H9 (cell line): ENCODE data around the gene HDAC5. TPM values are rescaled to one million over a fixed set of nuclear protein-coding genes. Genes with fewer than 3 reads are reported as not detected.

Experiments
- DNase-seq: peaks from one replicate; pipeline ENCODE4 v3.0.0-alpha.2; 2017
- H2AFZ ChIP-seq: one replicate; pipeline ENCODE4 v1.6.1; 2013; ENCODE audit warnings: mild to moderate bottlenecking, low read length, control low read depth, moderate library complexity
- H2AK5ac ChIP-seq: 2 replicates; pipeline ENCODE4 v1.6.1; 2013; ENCODE audit warnings: low read length, control low read depth, mixed read lengths; ENCODE audit not compliant: insufficient read length
- H2BK120ac ChIP-seq: one replicate; pipeline ENCODE4 v1.6.1; 2013; ENCODE audit warnings: low read depth, mild to moderate bottlenecking, low read length, control low read depth, inconsistent platforms; ENCODE audit not compliant: poor library complexity, severe bottlenecking
- H2BK12ac ChIP-seq: 2 replicates; pipeline ENCODE4 v1.6.1; 2013; ENCODE audit warnings: low read length, control low read depth, mixed read lengths, low read depth; ENCODE audit not compliant: insufficient read length
- H2BK15ac ChIP-seq: 2 replicates; pipeline ENCODE4 v1.6.1; 2013; ENCODE audit warnings: low read depth, low read length, control low read depth
- H2BK20ac ChIP-seq: one replicate; pipeline ENCODE4 v1.6.1; 2013; ENCODE audit warnings: low read depth, mild to moderate bottlenecking, low read length, control low read depth, inconsistent platforms; ENCODE audit not compliant: poor library complexity, severe bottlenecking
- H2BK5ac ChIP-seq: 2 replicates; pipeline ENCODE4 v1.6.1; 2013; ENCODE audit warnings: low read length, control low read depth, mixed read lengths; ENCODE audit not compliant: insufficient read length
- H3K14ac ChIP-seq: 2 replicates; pipeline ENCODE4 v1.6.1; 2013; ENCODE audit warnings: low read length, control low read depth; ENCODE audit not compliant: insufficient read depth
- H3K18ac ChIP-seq: 2 replicates; pipeline ENCODE4 v1.6.1; 2013; ENCODE audit warnings: low read depth, mild to moderate bottlenecking, mixed read lengths, low read length, control low read depth; ENCODE audit not compliant: insufficient read length
- H3K23ac ChIP-seq: 2 replicates; pipeline ENCODE4 v1.6.1; 2013; ENCODE audit warnings: low read length, control low read depth, mixed read lengths, low read depth; ENCODE audit not compliant: insufficient read length
- H3K23me2 ChIP-seq: 2 replicates; pipeline ENCODE4 v1.6.1; 2013; ENCODE audit warnings: low read depth, mild to moderate bottlenecking, mixed read lengths, low read length, control low read depth; ENCODE audit not compliant: insufficient read length, poor library complexity, severe bottlenecking
- H3K27ac ChIP-seq: 2 replicates; pipeline ENCODE4 v1.5.1; 2013; ENCODE audit warnings: low read length, control low read depth, mixed read lengths, low read depth; ENCODE audit not compliant: insufficient read length
- H3K27me3 ChIP-seq: 2 replicates; pipeline ENCODE4 v1.6.1; 2013; ENCODE audit warnings: low read length, control low read depth, inconsistent platforms; ENCODE audit not compliant: insufficient read depth
- H3K4ac ChIP-seq: 2 replicates; pipeline ENCODE4 v1.6.1; 2013; ENCODE audit warnings: low read depth, mild to moderate bottlenecking, control low read depth, inconsistent platforms, low read length, moderate library complexity
- H3K4me1 ChIP-seq: 2 replicates; pipeline ENCODE4 v1.6.1; 2013; ENCODE audit warnings: low read length, control low read depth, inconsistent platforms; ENCODE audit not compliant: insufficient read depth
- H3K4me2 ChIP-seq: 2 replicates; pipeline ENCODE4 v1.6.1; 2013; ENCODE audit warnings: low read length, control low read depth, mixed read lengths; ENCODE audit not compliant: insufficient read length, insufficient read depth
- H3K56ac ChIP-seq: 2 replicates; pipeline ENCODE4 v1.6.1; 2013; ENCODE audit warnings: low read depth, mild to moderate bottlenecking, mixed read lengths, low read length, control low read depth; ENCODE audit not compliant: insufficient read length
- H3K79me1 ChIP-seq: 2 replicates; pipeline ENCODE4 v1.6.1; 2013; ENCODE audit warnings: low read depth, mild to moderate bottlenecking, moderate library complexity, low read length, control low read depth, inconsistent platforms; ENCODE audit not compliant: insufficient read depth, poor library complexity, severe bottlenecking
- H3K79me2 ChIP-seq: 2 replicates; pipeline ENCODE4 v1.6.1; 2013; ENCODE audit warnings: low read length, control low read depth, inconsistent platforms; ENCODE audit not compliant: insufficient read depth
- H3K9ac ChIP-seq: 2 replicates; pipeline ENCODE4 v1.6.1; 2013; ENCODE audit warnings: low read length, control low read depth, mixed read lengths; ENCODE audit not compliant: insufficient read length; ENCODE audit errors: extremely low read depth
- H3K9me3 ChIP-seq: one replicate; pipeline ENCODE4 v1.6.1; 2013; ENCODE audit warnings: low read depth, low read length, inconsistent platforms; ENCODE audit not compliant: control insufficient read depth
- H3T11ph ChIP-seq: one replicate; pipeline ENCODE4 v1.6.1; 2013; ENCODE audit warnings: mild to moderate bottlenecking, low read length, control low read depth, inconsistent platforms
- H4K20me1 ChIP-seq: one replicate; pipeline ENCODE4 v1.6.1; 2013; ENCODE audit not compliant: control insufficient read depth, insufficient read length, insufficient read depth
- H4K5ac ChIP-seq: 2 replicates; pipeline ENCODE4 v1.6.1; 2013; ENCODE audit warnings: low read depth, mild to moderate bottlenecking, mixed read lengths, low read length, control low read depth; ENCODE audit not compliant: insufficient read length
- H4K8ac ChIP-seq: replicated peaks from 2 replicates; pipeline ENCODE4 v1.6.1; 2013; ENCODE audit warnings: low read length, control low read depth, mixed read lengths, low read depth; ENCODE audit not compliant: insufficient read length
- H4K91ac ChIP-seq: 2 replicates; pipeline ENCODE4 v1.6.1; 2013; ENCODE audit warnings: low read depth, mild to moderate bottlenecking, moderate library complexity, mixed read lengths, low read length, control low read depth; ENCODE audit not compliant: insufficient read length
- H3K27ac Mint-ChIP-seq, 3 experiments: 2 replicates in 2 of 3; 3 replicates in 1 of 3; pipeline ENCODE4 v1.8.0; 2020 to 2021; ENCODE audit warnings: mixed read lengths in 3 of 3, mild to moderate bottlenecking in 1 of 3, moderate library complexity in 1 of 3
- H3K27me3 Mint-ChIP-seq: 2 replicates; pipeline ENCODE4 v1.8.0; 2021; ENCODE audit warnings: low read depth, mild to moderate bottlenecking, moderate library complexity, mixed read lengths
- H3K36me3 Mint-ChIP-seq, 3 experiments: 2 replicates in 2 of 3; 3 replicates in 1 of 3; pipeline ENCODE4 v1.8.0; 2020 to 2021; ENCODE audit warnings: low read depth in 3 of 3, mixed read lengths in 3 of 3; ENCODE audit not compliant: insufficient read depth in 1 of 3
- H3K4me1 Mint-ChIP-seq, 2 experiments: 2 replicates each; pipeline ENCODE4 v1.8.0; 2020; ENCODE audit warnings: mixed read lengths in 2 of 2
- H3K4me3 Mint-ChIP-seq, 2 experiments: 2 replicates in 1 of 2; 3 replicates in 1 of 2; pipeline ENCODE4 v1.8.0; 2020 to 2021; ENCODE audit warnings: mild to moderate bottlenecking in 2 of 2, mixed read lengths in 2 of 2, moderate library complexity in 1 of 2
- H3K9me3 Mint-ChIP-seq, 2 experiments: 2 replicates in 1 of 2; 3 replicates in 1 of 2; pipeline ENCODE4 v1.8.0; 2020; ENCODE audit warnings: mild to moderate bottlenecking in 2 of 2, mixed read lengths in 2 of 2, moderate library complexity in 1 of 2
- whole genome bisulfite sequencing: extraction: QIAGEN DNeasy Blood & Tissue Kit; methylation state at CpG from one replicate; pipeline ENCODE4 v1.1.7; 2013; ENCODE audit warnings: missing lambda C conversion rate, low lambda C conversion rate, mixed read lengths; ENCODE audit not compliant: insufficient read length; ENCODE audit errors: extremely low coverage; 5-methylcytosine and 5-hydroxymethylcytosine counted together
- total RNA-seq: library from RNA; stranded (reverse); gene quantifications from 2 replicates; pipeline ENCODE4 v1.2.1, GENCODE V29; 2021
- TF ChIP-seq, protein P1 (sequence below): fragments of 200-600 bp; sonication (generic); conservative IDR thresholded peaks from 3 replicates; pipeline ENCODE4 v1.8.0; 2021; ENCODE audit warnings: antibody characterized with exemption, mild to moderate bottlenecking

HDAC5 gene
- total RNA-seq, 1 experiment from 2014 or later = 39.5 TPM

- peaks cover 5% of the 10 kb centered on the region in 2 experiments for H3K4me1 Mint-ChIP-seq
- H3K36me3 Mint-ChIP-seq = no peaks in the 10 kb centered on the region
- Histone ChIP-seq H2BK15ac (no peak overlapping the region), H3K23ac (no peak overlapping the region), H3K23me2 (peaks cover 2% of the 10 kb centered on the region), H2BK20ac (no peak overlapping the region), H4K91ac (no peak overlapping the region), H3K9ac (no peak overlapping the region), H3K79me2 (no peaks in the 10 kb centered on the region), H3K9me3 (no peaks in the 10 kb centered on the region), H2BK12ac (no peak overlapping the region), H4K8ac (no peak overlapping the region), H3K4me1 (no peaks in the 10 kb centered on the region), H3K27me3 (no peaks in the 10 kb centered on the region), H3K4me2 (no peak overlapping the region), H3K18ac (no peak overlapping the region), H2BK120ac (no peak overlapping the region), H2AK5ac (no peak overlapping the region), H2BK5ac (no peak overlapping the region), H3T11ph (no peak overlapping the region), H2AFZ (no peak overlapping the region), H3K4ac (no peak overlapping the region), H3K79me1 (no peaks in the 10 kb centered on the region), H4K20me1 (no peaks in the 10 kb centered on the region), H3K14ac (no peak overlapping the region), H4K5ac (no peak overlapping the region), H3K27ac (no peak overlapping the region), H3K56ac (no peak overlapping the region)
- H3K27me3 Mint-ChIP-seq = no peaks in the 10 kb centered on the region; the same call in 1 of the 2 replicates
- no peaks in the 10 kb centered on the region for H3K9me3 Mint-ChIP-seq
- H3K4me3 Mint-ChIP-seq = no peak overlapping the region
- DNase-seq = no peak
- H3K27ac Mint-ChIP-seq = no peak overlapping the region
- WGBS = no CpG with 5 or more reads among the region's 7 CpGs
- TF ChIP-seq, protein P1, sequence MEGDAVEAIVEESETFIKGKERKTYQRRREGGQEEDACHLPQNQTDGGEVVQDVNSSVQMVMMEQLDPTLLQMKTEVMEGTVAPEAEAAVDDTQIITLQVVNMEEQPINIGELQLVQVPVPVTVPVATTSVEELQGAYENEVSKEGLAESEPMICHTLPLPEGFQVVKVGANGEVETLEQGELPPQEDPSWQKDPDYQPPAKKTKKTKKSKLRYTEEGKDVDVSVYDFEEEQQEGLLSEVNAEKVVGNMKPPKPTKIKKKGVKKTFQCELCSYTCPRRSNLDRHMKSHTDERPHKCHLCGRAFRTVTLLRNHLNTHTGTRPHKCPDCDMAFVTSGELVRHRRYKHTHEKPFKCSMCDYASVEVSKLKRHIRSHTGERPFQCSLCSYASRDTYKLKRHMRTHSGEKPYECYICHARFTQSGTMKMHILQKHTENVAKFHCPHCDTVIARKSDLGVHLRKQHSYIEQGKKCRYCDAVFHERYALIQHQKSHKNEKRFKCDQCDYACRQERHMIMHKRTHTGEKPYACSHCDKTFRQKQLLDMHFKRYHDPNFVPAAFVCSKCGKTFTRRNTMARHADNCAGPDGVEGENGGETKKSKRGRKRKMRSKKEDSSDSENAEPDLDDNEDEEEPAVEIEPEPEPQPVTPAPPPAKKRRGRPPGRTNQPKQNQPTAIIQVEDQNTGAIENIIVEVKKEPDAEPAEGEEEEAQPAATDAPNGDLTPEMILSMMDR = no peak
Observed at GRCh38 chr17:44128383-44128782, 4.9 kb upstream of the HDAC5 start.
